ENCODE data around the gene ELMOD3. TPM values are rescaled to one million over a fixed set of nuclear protein-coding genes. Genes with fewer than 3 reads are reported as not detected.

ELMOD3 gene
- total and polyA plus RNA-seq, 2 of the 8 experiments (the other 6 are each of a cell fraction or from before 2014, with no cell fraction given), result 8.5 to 10.2 TPM

DNA sequence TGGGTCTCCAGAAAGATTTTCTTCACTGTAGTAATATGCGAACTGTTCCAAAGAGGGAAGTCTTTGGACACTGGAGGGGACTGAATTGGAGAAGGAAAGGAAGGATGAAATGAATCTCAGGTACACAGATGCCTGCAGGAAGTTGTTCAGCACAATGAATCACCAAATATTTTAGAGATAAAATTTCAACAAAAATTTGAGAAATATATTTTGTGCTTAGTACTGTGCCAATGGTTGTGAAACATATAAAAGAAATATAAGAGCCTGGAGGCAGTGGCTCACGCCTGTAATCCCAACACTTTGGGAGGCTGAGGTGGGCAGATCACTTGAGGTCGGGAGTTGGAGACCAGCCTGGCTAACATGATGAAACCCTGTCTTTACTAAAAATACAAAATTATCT lies 3.2 kb downstream of the ELMOD3 start (continued):
- TF ChIP-seq, protein P1, sequence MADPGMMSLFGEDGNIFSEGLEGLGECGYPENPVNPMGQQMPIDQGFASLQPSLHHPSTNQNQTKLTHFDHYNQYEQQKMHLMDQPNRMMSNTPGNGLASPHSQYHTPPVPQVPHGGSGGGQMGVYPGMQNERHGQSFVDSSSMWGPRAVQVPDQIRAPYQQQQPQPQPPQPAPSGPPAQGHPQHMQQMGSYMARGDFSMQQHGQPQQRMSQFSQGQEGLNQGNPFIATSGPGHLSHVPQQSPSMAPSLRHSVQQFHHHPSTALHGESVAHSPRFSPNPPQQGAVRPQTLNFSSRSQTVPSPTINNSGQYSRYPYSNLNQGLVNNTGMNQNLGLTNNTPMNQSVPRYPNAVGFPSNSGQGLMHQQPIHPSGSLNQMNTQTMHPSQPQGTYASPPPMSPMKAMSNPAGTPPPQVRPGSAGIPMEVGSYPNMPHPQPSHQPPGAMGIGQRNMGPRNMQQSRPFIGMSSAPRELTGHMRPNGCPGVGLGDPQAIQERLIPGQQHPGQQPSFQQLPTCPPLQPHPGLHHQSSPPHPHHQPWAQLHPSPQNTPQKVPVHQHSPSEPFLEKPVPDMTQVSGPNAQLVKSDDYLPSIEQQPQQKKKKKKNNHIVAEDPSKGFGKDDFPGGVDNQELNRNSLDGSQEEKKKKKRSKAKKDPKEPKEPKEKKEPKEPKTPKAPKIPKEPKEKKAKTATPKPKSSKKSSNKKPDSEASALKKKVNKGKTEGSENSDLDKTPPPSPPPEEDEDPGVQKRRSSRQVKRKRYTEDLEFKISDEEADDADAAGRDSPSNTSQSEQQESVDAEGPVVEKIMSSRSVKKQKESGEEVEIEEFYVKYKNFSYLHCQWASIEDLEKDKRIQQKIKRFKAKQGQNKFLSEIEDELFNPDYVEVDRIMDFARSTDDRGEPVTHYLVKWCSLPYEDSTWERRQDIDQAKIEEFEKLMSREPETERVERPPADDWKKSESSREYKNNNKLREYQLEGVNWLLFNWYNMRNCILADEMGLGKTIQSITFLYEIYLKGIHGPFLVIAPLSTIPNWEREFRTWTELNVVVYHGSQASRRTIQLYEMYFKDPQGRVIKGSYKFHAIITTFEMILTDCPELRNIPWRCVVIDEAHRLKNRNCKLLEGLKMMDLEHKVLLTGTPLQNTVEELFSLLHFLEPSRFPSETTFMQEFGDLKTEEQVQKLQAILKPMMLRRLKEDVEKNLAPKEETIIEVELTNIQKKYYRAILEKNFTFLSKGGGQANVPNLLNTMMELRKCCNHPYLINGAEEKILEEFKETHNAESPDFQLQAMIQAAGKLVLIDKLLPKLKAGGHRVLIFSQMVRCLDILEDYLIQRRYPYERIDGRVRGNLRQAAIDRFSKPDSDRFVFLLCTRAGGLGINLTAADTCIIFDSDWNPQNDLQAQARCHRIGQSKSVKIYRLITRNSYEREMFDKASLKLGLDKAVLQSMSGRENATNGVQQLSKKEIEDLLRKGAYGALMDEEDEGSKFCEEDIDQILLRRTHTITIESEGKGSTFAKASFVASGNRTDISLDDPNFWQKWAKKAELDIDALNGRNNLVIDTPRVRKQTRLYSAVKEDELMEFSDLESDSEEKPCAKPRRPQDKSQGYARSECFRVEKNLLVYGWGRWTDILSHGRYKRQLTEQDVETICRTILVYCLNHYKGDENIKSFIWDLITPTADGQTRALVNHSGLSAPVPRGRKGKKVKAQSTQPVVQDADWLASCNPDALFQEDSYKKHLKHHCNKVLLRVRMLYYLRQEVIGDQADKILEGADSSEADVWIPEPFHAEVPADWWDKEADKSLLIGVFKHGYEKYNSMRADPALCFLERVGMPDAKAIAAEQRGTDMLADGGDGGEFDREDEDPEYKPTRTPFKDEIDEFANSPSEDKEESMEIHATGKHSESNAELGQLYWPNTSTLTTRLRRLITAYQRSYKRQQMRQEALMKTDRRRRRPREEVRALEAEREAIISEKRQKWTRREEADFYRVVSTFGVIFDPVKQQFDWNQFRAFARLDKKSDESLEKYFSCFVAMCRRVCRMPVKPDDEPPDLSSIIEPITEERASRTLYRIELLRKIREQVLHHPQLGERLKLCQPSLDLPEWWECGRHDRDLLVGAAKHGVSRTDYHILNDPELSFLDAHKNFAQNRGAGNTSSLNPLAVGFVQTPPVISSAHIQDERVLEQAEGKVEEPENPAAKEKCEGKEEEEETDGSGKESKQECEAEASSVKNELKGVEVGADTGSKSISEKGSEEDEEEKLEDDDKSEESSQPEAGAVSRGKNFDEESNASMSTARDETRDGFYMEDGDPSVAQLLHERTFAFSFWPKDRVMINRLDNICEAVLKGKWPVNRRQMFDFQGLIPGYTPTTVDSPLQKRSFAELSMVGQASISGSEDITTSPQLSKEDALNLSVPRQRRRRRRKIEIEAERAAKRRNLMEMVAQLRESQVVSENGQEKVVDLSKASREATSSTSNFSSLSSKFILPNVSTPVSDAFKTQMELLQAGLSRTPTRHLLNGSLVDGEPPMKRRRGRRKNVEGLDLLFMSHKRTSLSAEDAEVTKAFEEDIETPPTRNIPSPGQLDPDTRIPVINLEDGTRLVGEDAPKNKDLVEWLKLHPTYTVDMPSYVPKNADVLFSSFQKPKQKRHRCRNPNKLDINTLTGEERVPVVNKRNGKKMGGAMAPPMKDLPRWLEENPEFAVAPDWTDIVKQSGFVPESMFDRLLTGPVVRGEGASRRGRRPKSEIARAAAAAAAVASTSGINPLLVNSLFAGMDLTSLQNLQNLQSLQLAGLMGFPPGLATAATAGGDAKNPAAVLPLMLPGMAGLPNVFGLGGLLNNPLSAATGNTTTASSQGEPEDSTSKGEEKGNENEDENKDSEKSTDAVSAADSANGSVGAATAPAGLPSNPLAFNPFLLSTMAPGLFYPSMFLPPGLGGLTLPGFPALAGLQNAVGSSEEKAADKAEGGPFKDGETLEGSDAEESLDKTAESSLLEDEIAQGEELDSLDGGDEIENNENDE (IDR thresholded peaks at IDR 0.05; ENCODE audit: insufficient replicate concordance, low read length), result no peak
- TF ChIP-seq, protein P2, sequence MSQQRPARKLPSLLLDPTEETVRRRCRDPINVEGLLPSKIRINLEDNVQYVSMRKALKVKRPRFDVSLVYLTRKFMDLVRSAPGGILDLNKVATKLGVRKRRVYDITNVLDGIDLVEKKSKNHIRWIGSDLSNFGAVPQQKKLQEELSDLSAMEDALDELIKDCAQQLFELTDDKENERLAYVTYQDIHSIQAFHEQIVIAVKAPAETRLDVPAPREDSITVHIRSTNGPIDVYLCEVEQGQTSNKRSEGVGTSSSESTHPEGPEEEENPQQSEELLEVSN (IDR thresholded peaks at IDR 0.05), result no peak
- TF ChIP-seq CHD2 (IDR thresholded peaks at IDR 0.05; ENCODE audit: low read length), result no peak
- no peak for TF ChIP-seq NANOG (IDR thresholded peaks at IDR 0.05; ENCODE audit: insufficient read depth, low read depth, low read length, poor library complexity, severe bottlenecking)
- TF ChIP-seq RXRA (IDR thresholded peaks at IDR 0.05; ENCODE audit: insufficient read depth, low read depth, low read length), result no peak
- TF ChIP-seq, protein P3, sequence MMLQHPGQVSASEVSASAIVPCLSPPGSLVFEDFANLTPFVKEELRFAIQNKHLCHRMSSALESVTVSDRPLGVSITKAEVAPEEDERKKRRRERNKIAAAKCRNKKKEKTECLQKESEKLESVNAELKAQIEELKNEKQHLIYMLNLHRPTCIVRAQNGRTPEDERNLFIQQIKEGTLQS (IDR thresholded peaks at IDR 0.05; ENCODE audit: insufficient read depth, low read depth, low read length), result no peak
- TF ChIP-seq FOSL1 (IDR thresholded peaks at IDR 0.05; ENCODE audit: insufficient read depth, low read depth, low read length), result no peak
- TF ChIP-seq ASH2L (IDR thresholded peaks at IDR 0.05; ENCODE audit: low read length), result no peak

Measured in H1 (cell line).